Hematopoietic multipotent progenitor cell treated with erythropoietin and hydrocortisone succinate and interleukin-3 and kit ligand, for 8 days (in vitro differentiated cells): ENCODE results near the gene POLRMT.
"Not testable (repeated sequence)": the region's sequence is repeated elsewhere in the genome, so short reads cannot be mapped to it uniquely, and the experiment has no call there.

ENCODE experiments used
- DNase-seq: peaks from one replicate; pipeline ENCODE4 v3.0.0-alpha.2; 2015

The POLRMT gene

GRCh38 chr19:590396-590745 is 43.0 kb downstream of the POLRMT start:
- no peak for DNase-seq

GRCh38 chr19:589693-590395 is 43.5 kb downstream of the POLRMT start, which contains the start of gene HCN2:
Gene HCN2, plus strand, starts transcription at chr19:589881. Its CDS starts 65 bp downstream, at chr19:589946.
- no peak for DNase-seq

GRCh38 chr19:588741-589692 is 44.3 kb downstream of the POLRMT start:
- DNase-seq = no peak

GRCh38 chr19:588093-588740 is 45.1 kb downstream of the POLRMT start:
- peak; percentile 87 for DNase-seq

- no peak for DNase-seq
These were observed 47.7 kb downstream of the POLRMT start for GRCh38 chr19:585551-586110.

- DNase-seq = not testable (repeated sequence)
These were observed 48.2 kb downstream of the POLRMT start for GRCh38 chr19:585146-585545.

- DNase-seq = peak; percentile 55
These were observed 48.9 kb downstream of the POLRMT start for GRCh38 chr19:584240-585001.

- no peak for DNase-seq
These were observed 49.4 kb downstream of the POLRMT start for GRCh38 chr19:583968-584239.

- DNase-seq = no peak
These were observed 50.0 kb downstream of the POLRMT start for GRCh38 chr19:583198-583967.

- no peak for DNase-seq
These were observed 50.7 kb downstream of the POLRMT start for GRCh38 chr19:582497-583197.

- DNase-seq = no peak
These were observed 51.8 kb downstream of the POLRMT start for GRCh38 chr19:581399-582111.

- DNase-seq = no peak
These were observed 53.0 kb downstream of the POLRMT start for GRCh38 chr19:580274-580835.

GRCh38 chr19:579842-580155 is 53.5 kb downstream of the POLRMT start:
- DNase-seq = no peak

GRCh38 chr19:579111-579841 is 54.1 kb downstream of the POLRMT start:
- DNase-seq = no peak

- DNase-seq = no peak
These were observed 55.6 kb downstream of the POLRMT start for GRCh38 chr19:577439-578392.

GRCh38 chr19:576768-577438 is 56.4 kb downstream of the POLRMT start:
- DNase-seq = no peak
